Germinal center (tissue), 1 donor: ENCODE measurements around the gene GOLGA8B.
"Not testable (repeated sequence)": the region's sequence is repeated elsewhere in the genome, so short reads cannot be mapped to it uniquely, and the experiment has no call there.

ENCODE experiments used
- DNase-seq: peaks from one replicate; pipeline ENCODE4 v3.0.0; 2012; ENCODE audit warnings: mixed read lengths, low spot score

GOLGA8B gene

GRCh38 chr15:34583399-34584329 is at the start of gene GOLGA8B:
GOLGA8B (minus strand) TSS chr15:34583651; CDS start chr15:34535912, 47,739 bp downstream.
- DNase-seq, result peak; percentile 85

- not testable (repeated sequence) for DNase-seq
These were observed 49.7 kb upstream of the GOLGA8B start for GRCh38 chr15:34633165-34633564.

- DNase-seq, result no peak
These were observed 45.2 kb upstream of the GOLGA8B start for GRCh38 chr15:34628577-34629152.

- no peak for DNase-seq
These were observed 41.6 kb upstream of the GOLGA8B start for GRCh38 chr15:34625007-34625406.

- DNase-seq, result no peak
These were observed 38.2 kb upstream of the GOLGA8B start for GRCh38 chr15:34621675-34622074.

GRCh38 chr15:34620814-34621213 is 37.4 kb upstream of the GOLGA8B start:
- no peak for DNase-seq

- no peak for DNase-seq
These were observed 36.7 kb upstream of the GOLGA8B start for GRCh38 chr15:34620142-34620541.

- DNase-seq, result no peak
These were observed 35.7 kb upstream of the GOLGA8B start for GRCh38 chr15:34619151-34619550.

GRCh38 chr15:34618073-34618472 is 34.6 kb upstream of the GOLGA8B start:
- DNase-seq, result no peak

GRCh38 chr15:34616613-34617012 is 33.2 kb upstream of the GOLGA8B start:
- DNase-seq, result no peak

GRCh38 chr15:34613997-34614396 is 30.5 kb upstream of the GOLGA8B start:
- DNase-seq, result no peak

GRCh38 chr15:34613301-34613700 is 29.9 kb upstream of the GOLGA8B start:
- DNase-seq, result no peak

- DNase-seq, result no peak
These were observed 26.9 kb upstream of the GOLGA8B start for GRCh38 chr15:34610354-34610753.

GRCh38 chr15:34609102-34610057 is 25.9 kb upstream of the GOLGA8B start:
- no peak for DNase-seq

- DNase-seq, result no peak
These were observed 25.1 kb upstream of the GOLGA8B start for GRCh38 chr15:34608517-34608916.

- DNase-seq, result no peak
These were observed 24.4 kb upstream of the GOLGA8B start for GRCh38 chr15:34607832-34608231.

- no peak for DNase-seq
These were observed 23.1 kb upstream of the GOLGA8B start for GRCh38 chr15:34606545-34606944.

- DNase-seq, result no peak
These were observed 22.7 kb upstream of the GOLGA8B start for GRCh38 chr15:34606131-34606530.

GRCh38 chr15:34603095-34603494 is 19.6 kb upstream of the GOLGA8B start:
- DNase-seq, result no peak

- no peak for DNase-seq
These were observed 17.5 kb upstream of the GOLGA8B start for GRCh38 chr15:34600923-34601322.

- DNase-seq, result no peak
These were observed 15.5 kb upstream of the GOLGA8B start for GRCh38 chr15:34598799-34599585.
